GM13976 (cell line): Measurements from ENCODE around the gene CACNA1H.

Experiments used
- DNase-seq: peaks from one replicate; pipeline ENCODE4 v3.0.0; 2012; ENCODE audit warnings: low spot score
- CTCF ChIP-seq: IDR thresholded peaks from 2 replicates; pipeline ENCODE4 v1.5.1; 2012; ENCODE audit warnings: borderline replicate concordance, mild to moderate bottlenecking; ENCODE audit not compliant: insufficient read depth; ENCODE audit errors: extremely low read depth, missing control alignments, control extremely low read depth
- in situ Hi-C: fragments of 300-500 bp; cut with MboI; formaldehyde crosslinking; loops from one replicate; pipeline ENCODE4 v1.12.0; 2022; ENCODE audit warnings: low sequenced_read_pairs, mixed read lengths, inconsistent platforms; ENCODE audit not compliant: unreplicated experiment

CACNA1H gene

GRCh38 chr16:1199347-1200013 is 46.6 kb downstream of the CACNA1H start:
- no peak for DNase-seq
- in situ Hi-C loops = loop anchor here (25.0 kb wide), 1 partner anchor 113 kb away; the partner anchor contains the start of gene UBE2I
- no peak for TF ChIP-seq CTCF

- DNase-seq = no peak
- in situ Hi-C loops = loop anchor here (25.0 kb wide), 1 partner anchor 112 kb away; the partner anchor contains the start of gene UBE2I
- TF ChIP-seq CTCF = no peak
These were observed 47.2 kb downstream of the CACNA1H start for GRCh38 chr16:1200014-1200627.

- in situ Hi-C loops = loop anchor here (25.0 kb wide), 1 partner anchor 111 kb away; the partner anchor contains the start of gene UBE2I
- no peak for TF ChIP-seq CTCF
- no peak for DNase-seq
These were observed 48.5 kb downstream of the CACNA1H start for GRCh38 chr16:1201444-1201843.

- no peak for TF ChIP-seq CTCF
- no peak for DNase-seq
- in situ Hi-C loops = loop anchor here (25.0 kb wide), 1 partner anchor 110 kb away; the partner anchor contains the start of gene UBE2I
These were observed 49.4 kb downstream of the CACNA1H start for GRCh38 chr16:1202274-1202673.

GRCh38 chr16:1204933-1205332 is 52.0 kb downstream of the CACNA1H start:
- DNase-seq = no peak
- TF ChIP-seq CTCF = no peak
- in situ Hi-C loops = loop anchor here (25.0 kb wide), 1 partner anchor 107 kb away; the partner anchor contains the start of gene UBE2I

- in situ Hi-C loops = loop anchor here (25.0 kb wide), 1 partner anchor 106 kb away; the partner anchor contains the start of gene UBE2I
- no peak for DNase-seq
- no peak for TF ChIP-seq CTCF
These were observed 53.4 kb downstream of the CACNA1H start for GRCh38 chr16:1206326-1206725.
